Kidney epithelial cell (primary cell): Measurements from ENCODE around the gene RHOC. TPM values are rescaled to one million over a fixed set of nuclear protein-coding genes. Genes with fewer than 3 reads are reported as not detected.
A peak's percentile ranks its signal among the peaks of the same experiment; 100 is the strongest.
"Not testable (repeated sequence)": the region's sequence is repeated elsewhere in the genome, so short reads cannot be mapped to it uniquely, and the experiment has no call there.

Source experiments
- DNase-seq: peaks from one replicate; pipeline ENCODE4 v3.0.0-alpha.2; 2010; ENCODE audit warnings: low read depth
- H3K27me3 ChIP-seq: 2 replicates; pipeline ENCODE4 v1.6.0; 2011; ENCODE audit warnings: low read length; ENCODE audit not compliant: control insufficient read depth, insufficient read depth
- H3K36me3 ChIP-seq: 2 replicates; pipeline ENCODE4 v1.5.1; 2011; ENCODE audit warnings: low read length; ENCODE audit not compliant: control insufficient read depth, insufficient read depth
- H3K4me3 ChIP-seq: 2 replicates; pipeline ENCODE4 v1.5.1; 2011; ENCODE audit warnings: low read depth, mild to moderate bottlenecking, control low read depth, low read length
- CTCF ChIP-seq: IDR thresholded peaks from 2 replicates; pipeline ENCODE4 v1.5.1; 2011; ENCODE audit warnings: mild to moderate bottlenecking, moderate library complexity, low read length, control low read depth, inconsistent platforms; ENCODE audit not compliant: insufficient read depth, poor library complexity, severe bottlenecking
- total RNA-seq: library from RNA; depleted of rRNA; stranded (reverse); fragments of >200 nt; gene quantifications from 2 replicates; pipeline ENCODE4 v1.2.3, GENCODE V29; 2015

RHOC gene
- total RNA-seq, 1 donor from 2014 or later = 639 TPM

- TF ChIP-seq CTCF = no peak
- no peak for DNase-seq
Measured at GRCh38 chr1:112737573-112737972, 30.6 kb upstream of the RHOC start.

GRCh38 chr1:112735752-112736151 lies 28.8 kb upstream of the RHOC start:
- TF ChIP-seq CTCF = no peak
- no peak overlapping the region for H3K4me3 ChIP-seq
- no peaks in the 10 kb centered on the region for H3K27me3 ChIP-seq
- DNase-seq = peak; percentile 93
- no peaks in the 10 kb centered on the region for H3K36me3 ChIP-seq

More at GRCh38 chr1:112737573-112737972, 30.6 kb upstream of the RHOC start:
- H3K4me3 ChIP-seq = no peak overlapping the region
- H3K27me3 ChIP-seq = no peaks in the 10 kb centered on the region
- H3K36me3 ChIP-seq = no peaks in the 10 kb centered on the region

GRCh38 chr1:112731451-112731850 lies 24.5 kb upstream of the RHOC start:
- no peaks in the 10 kb centered on the region for H3K27me3 ChIP-seq
- no peak for TF ChIP-seq CTCF
- H3K4me3 ChIP-seq = no peak overlapping the region
- no peaks in the 10 kb centered on the region for H3K36me3 ChIP-seq
- DNase-seq = no peak

- DNase-seq = no peak
- Histone ChIP-seq H3K36me3 (no peaks in the 10 kb centered on the region), H3K4me3 (no peak overlapping the region), H3K27me3 (no peaks in the 10 kb centered on the region)
- TF ChIP-seq CTCF = no peak
Measured at GRCh38 chr1:112729909-112730308, 23.0 kb upstream of the RHOC start.

GRCh38 chr1:112729011-112729410 lies 22.1 kb upstream of the RHOC start:
- H3K27me3 ChIP-seq, H3K4me3 ChIP-seq, DNase-seq, H3K36me3 ChIP-seq: not testable (repeated sequence)

- H3K36me3 ChIP-seq, H3K4me3 ChIP-seq, DNase-seq, H3K27me3 ChIP-seq: not testable (repeated sequence)
Measured at GRCh38 chr1:112728306-112728971, 21.5 kb upstream of the RHOC start.

- no peak for TF ChIP-seq CTCF
- H3K4me3 ChIP-seq = no peak overlapping the region
- H3K36me3 ChIP-seq = no peaks in the 10 kb centered on the region
- DNase-seq = no peak
- H3K27me3 ChIP-seq = no peaks in the 10 kb centered on the region
Measured at GRCh38 chr1:112727716-112728115, 20.8 kb upstream of the RHOC start.

GRCh38 chr1:112724240-112724639 lies 17.3 kb upstream of the RHOC start:
- not testable (repeated sequence) for H3K27me3 ChIP-seq, H3K4me3 ChIP-seq, H3K36me3 ChIP-seq

More at GRCh38 chr1:112724240-112724639, 17.3 kb upstream of the RHOC start:
- DNase-seq = not testable (repeated sequence)
